RKO (cell line): ENCODE results near the gene BEND6.
"Not testable (repeated sequence)": the region's sequence is repeated elsewhere in the genome, so short reads cannot be mapped to it uniquely, and the experiment has no call there.

ENCODE experiments used
- DNase-seq: peaks from one replicate; pipeline ENCODE4 v3.0.0-alpha.2; 2016; ENCODE audit warnings: low spot score

Gene BEND6

DNA sequence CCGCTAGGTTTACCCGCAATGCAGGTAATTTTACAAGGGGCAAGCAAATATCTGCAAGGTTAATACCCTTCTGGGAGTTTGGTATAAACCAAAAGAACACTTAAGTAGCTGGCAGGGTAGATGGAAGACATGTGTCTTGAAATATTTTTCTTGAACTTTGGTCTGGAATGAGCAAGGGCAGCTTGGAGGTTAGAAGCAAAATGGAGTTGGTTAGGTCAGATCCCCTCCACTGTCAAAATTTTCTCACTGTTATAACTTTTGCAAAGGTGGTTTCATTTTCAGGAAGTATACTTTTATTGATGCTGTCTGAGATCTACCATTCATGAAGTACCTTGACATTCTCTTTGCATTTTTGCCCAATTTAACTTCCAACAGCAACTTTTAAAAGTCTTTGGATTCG lies 78.3 kb downstream of the BEND6 start:
- no peak for DNase-seq

DNA sequence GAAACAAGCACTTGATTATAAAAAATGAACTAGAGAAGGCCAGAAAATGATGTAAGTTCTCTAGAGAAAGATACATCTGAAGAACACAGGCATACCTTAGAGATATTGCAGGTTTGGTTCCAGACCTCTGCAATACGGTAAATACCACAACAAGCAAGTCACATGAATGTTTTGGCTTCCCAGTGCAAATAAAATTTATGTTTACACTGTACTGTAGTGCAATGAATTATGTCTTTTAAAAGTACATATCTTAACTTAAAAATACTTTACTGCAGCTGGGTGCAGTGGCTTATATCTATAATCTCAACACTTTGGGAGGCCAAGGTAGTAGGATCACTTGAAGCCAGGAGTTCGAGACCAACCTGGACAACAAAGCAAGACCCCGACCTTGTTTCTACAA lies 80.6 kb downstream of the BEND6 start:
- no peak for DNase-seq

- DNase-seq: no peak
These were observed 84.0 kb downstream of the BEND6 start for GRCh38 chr6:57038906-57039305.

DNA sequence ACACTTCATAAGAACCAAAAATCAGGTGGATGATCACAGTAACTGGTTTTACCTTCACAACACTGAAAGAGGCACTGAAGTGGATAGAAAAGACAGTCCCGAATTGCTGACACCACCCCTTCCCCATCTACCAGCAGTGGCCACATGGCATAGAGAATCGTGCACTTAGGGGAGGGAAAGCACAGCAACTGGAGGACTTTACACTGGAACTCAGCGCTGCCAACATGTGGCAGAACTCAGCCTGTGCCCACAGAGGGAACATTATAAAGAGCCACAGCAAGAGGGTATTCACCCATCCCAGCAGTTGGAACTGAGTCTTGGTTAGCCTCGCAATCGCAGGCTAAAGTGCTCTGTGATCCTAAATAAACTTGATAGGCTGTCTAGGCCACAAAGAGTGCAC lies 85.1 kb downstream of the BEND6 start:
- DNase-seq: peak; percentile 14

DNA sequence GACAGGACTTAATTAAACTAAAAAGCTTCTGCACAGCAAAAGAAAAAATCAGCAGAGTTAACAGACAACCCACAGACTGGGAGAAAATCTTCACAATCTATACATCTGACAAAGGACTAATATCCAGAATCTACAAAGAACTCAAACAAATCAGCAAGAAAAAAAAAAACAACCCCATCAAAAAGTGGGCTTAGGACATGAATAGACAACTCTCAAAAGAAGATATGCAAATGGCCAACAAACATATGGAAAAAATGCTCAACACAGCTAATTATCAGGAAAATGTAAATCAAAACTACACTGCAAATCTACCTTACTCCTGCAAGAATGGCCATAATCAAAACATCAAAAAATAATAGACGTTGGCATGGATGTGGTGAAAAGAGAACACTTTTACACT lies 89.2 kb downstream of the BEND6 start:
- DNase-seq: not testable (repeated sequence)

GRCh38 chr6:57044568-57044967 lies 89.7 kb downstream of the BEND6 start:
- DNase-seq: no peak

GRCh38 chr6:57046332-57047256 lies 91.7 kb downstream of the BEND6 start, which contains the start of gene KIAA1586:
KIAA1586 (plus strand) TSS chr6:57046693; CDS start chr6:57046756, 63 bp downstream.
- DNase-seq: peak; percentile 83

DNA sequence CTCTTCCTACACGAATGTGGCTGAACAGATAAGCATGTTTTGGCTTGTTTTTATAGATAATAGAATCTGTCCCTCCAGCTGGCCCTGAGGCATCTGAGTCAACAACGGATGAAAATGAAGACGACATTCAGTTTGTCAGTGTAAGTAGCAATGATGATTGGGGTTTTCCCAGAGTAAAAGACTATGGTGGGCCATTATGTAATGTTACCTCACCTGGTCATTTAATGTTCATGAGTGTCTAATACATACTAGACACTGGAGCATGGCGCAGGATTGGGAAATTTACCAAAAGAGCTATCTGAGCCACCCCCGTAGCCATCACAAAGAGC lies 92.3 kb downstream of the BEND6 start:
- not testable (repeated sequence) for DNase-seq

DNA sequence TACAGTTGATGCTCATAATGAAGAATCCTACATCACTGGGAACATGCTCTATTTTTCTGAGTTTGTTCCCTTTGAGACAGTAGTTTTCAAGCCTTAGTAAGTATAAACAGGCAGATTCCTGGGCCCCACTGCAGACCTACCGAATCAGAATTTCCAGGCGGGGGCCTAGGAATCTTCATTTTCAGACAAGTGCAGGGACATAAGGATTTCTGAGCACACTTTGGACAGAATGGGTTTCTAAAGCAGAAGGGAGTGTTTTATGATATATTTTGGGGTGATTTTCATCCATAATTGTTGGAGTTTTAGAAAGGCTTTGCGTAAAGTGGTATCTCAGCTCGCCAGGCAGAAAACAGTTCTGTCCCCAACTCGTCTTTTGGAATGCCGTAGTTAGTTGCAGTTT lies 93.0 kb downstream of the BEND6 start:
- DNase-seq: not testable (repeated sequence)

DNA sequence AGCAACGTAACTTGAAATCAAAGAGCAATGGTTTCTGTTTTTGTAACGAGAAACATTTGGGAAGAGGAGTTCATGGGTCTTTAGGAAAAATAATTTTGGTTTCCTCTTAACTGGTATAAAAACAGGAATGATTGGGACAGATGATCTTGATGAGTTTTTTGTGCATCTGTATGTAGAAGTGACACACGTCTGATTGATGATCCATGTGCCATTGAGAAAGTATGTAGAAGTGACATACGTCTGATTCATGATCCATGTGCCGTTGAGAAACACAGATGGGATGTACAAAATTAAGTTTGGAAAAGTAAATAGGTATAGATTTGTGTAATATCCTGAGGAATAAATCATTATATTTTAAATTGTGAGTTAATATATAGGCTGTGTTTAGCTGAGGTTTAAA lies 93.7 kb downstream of the BEND6 start:
- DNase-seq: peak; percentile 89

DNA sequence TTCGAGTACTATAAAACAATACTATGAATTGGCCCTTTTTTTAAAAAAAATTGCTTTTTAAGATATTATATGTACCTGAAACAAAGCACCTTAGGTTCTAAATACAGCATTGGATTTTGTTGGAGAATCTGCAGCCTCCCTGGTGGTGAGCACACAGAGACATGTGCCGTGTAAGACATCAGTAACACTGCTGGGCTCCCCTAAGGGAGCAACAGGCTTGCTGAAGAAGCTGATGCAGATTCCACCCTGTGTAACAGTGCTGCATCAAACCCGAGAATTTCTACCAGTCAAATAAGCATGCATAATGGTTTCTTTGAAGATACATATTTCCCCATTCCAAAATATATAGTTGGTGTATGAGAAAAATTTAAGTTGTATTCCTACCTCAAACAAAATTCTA lies 108.9 kb downstream of the BEND6 start:
- no peak for DNase-seq

DNA sequence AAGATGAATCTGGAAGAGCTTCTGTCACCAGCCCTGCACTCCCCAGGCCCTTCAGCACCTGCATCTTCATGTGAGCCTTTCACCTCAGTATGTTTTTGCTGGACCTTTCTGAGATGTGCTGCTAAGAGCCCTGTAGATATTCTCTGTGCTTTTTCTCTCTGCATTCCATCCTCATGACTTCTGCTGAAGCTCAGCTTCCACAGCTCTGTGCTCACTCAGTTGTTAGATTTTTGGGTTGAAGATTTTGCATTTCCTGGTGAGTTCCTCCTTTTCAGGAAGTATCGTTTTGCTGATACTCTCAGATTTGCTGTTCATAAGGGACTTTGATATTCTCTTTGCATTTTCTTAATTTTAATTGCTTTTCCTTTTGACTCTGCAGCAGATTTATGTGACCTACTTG lies 109.9 kb downstream of the BEND6 start:
- DNase-seq: no peak

- DNase-seq: no peak
These were observed 113.2 kb downstream of the BEND6 start for GRCh38 chr6:57068061-57068460.

DNA sequence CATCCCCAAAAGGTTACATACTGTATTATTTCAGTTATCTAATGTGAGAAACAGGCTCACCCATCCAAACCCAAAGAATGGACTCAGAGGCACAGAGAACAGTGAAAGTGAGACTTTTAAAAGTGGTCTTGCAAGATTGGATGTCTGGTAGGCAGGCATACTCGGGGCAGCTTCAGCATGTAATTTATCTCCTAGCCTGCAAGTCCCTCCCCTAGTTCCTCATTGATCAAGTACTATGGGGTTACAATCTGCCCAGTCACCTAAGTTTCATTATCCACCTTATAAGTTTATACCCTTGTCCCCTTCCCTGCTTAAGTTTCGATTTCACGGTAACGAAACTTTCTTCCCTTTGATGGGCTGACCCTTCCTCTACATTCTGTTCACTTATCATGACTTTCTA lies 114.3 kb downstream of the BEND6 start:
- DNase-seq: no peak

- DNase-seq: no peak
These were observed 115.0 kb downstream of the BEND6 start for GRCh38 chr6:57069920-57070331.

DNA sequence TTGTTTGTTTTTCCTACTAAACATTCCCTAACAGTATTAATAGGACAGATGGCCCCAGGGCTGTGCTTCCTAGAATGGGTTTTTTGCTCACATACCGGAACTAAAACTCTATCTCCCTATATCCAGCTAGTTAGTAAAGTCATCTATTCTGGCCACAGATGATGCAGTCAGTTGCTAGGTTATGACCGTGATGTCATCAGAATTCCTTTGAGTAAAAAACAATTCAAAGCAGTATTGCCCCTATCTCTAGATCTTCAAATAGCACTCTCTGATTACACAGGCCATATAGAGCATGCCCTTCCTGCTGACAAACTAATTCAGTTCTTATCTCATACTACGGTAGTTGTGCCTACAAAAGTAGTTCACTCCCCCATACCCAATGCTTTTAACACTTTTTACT lies 117.2 kb downstream of the BEND6 start:
- no peak for DNase-seq

- no peak for DNase-seq
These were observed 119.5 kb downstream of the BEND6 start for GRCh38 chr6:57074383-57074782.

- DNase-seq: no peak
These were observed 120.2 kb downstream of the BEND6 start for GRCh38 chr6:57075092-57075491.
